Parathyroid adenoma (tissue), 2 donors: ENCODE results near the gene SYNGR4.

Source experiments
- H2AFZ ChIP-seq: fragments of 300-600 bp; sonication (generic); one replicate; pipeline ENCODE4 v1.7.0; 2017; ENCODE audit warnings: antibody characterized with exemption, mild to moderate bottlenecking
- H3K27ac ChIP-seq: fragments of 300-600 bp; sonication (generic); one replicate; pipeline ENCODE4 v1.7.0; 2017
- H3K27me3 ChIP-seq: fragments of 300-600 bp; sonication (generic); one replicate; pipeline ENCODE4 v1.7.0; 2017; ENCODE audit warnings: low read length; ENCODE audit not compliant: control insufficient read depth, insufficient read depth
- H3K36me3 ChIP-seq: fragments of 300-600 bp; sonication (generic); one replicate; pipeline ENCODE4 v1.7.0; 2017; ENCODE audit warnings: low read length; ENCODE audit not compliant: control insufficient read depth, insufficient read depth
- H3K4me1 ChIP-seq: fragments of 300-600 bp; sonication (generic); one replicate; pipeline ENCODE4 v1.7.0; 2017; ENCODE audit warnings: control low read depth
- H3K4me2 ChIP-seq: fragments of 300-600 bp; sonication (generic); one replicate; pipeline ENCODE4 v1.7.0; 2017; ENCODE audit warnings: low read length
- H3K4me3 ChIP-seq: fragments of 300-600 bp; sonication (generic); one replicate; pipeline ENCODE4 v1.7.0; 2017; ENCODE audit warnings: low read depth, low read length
- H3K79me2 ChIP-seq: fragments of 300-600 bp; sonication (generic); one replicate; pipeline ENCODE4 v1.7.0; 2017; ENCODE audit warnings: control low read depth
- H3K9ac ChIP-seq: fragments of 300-600 bp; sonication (generic); one replicate; pipeline ENCODE4 v1.7.0; 2017; ENCODE audit warnings: mild to moderate bottlenecking
- H3K9me3 ChIP-seq: fragments of 300-600 bp; sonication (generic); one replicate; pipeline ENCODE4 v1.7.0; 2017; ENCODE audit warnings: low read length; ENCODE audit not compliant: control insufficient read depth
- TF ChIP-seq, protein P1 (sequence below): fragments of 300-600 bp; sonication (generic); IDR thresholded peaks from one replicate; pipeline ENCODE4 v1.7.0; 2017; ENCODE audit warnings: antibody characterized with exemption, mild to moderate bottlenecking
- donor health status: primary hyperparathyroidism.

Gene SYNGR4

DNA sequence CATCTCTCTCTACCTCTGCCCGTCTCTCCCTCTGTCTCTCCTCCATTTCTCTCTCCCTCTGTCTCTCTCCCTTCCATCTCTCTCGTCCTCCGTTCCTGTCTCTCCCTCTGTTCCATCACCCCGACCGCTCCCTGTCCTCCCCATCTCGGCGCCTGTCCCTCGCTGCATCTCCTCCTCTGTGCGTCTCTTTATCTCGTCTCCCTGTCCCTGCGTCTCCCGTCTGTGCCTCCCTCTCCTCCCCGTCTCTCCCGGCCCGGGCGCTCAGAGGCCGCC is 33.9 kb downstream of the SYNGR4 start:
- peak overlapping the region; percentile 83 for H3K4me2 ChIP-seq
- no peaks in the 10 kb centered on the region for H3K27me3 ChIP-seq
- no peak overlapping the region for H3K27ac ChIP-seq
- H3K9ac ChIP-seq = no peak overlapping the region
- H3K36me3 ChIP-seq = no peaks in the 10 kb centered on the region
- no peaks in the 10 kb centered on the region for H3K79me2 ChIP-seq
- H3K9me3 ChIP-seq = no peaks in the 10 kb centered on the region
- peak overlapping the region; percentile 57 for H3K4me3 ChIP-seq
- TF ChIP-seq, protein P1, sequence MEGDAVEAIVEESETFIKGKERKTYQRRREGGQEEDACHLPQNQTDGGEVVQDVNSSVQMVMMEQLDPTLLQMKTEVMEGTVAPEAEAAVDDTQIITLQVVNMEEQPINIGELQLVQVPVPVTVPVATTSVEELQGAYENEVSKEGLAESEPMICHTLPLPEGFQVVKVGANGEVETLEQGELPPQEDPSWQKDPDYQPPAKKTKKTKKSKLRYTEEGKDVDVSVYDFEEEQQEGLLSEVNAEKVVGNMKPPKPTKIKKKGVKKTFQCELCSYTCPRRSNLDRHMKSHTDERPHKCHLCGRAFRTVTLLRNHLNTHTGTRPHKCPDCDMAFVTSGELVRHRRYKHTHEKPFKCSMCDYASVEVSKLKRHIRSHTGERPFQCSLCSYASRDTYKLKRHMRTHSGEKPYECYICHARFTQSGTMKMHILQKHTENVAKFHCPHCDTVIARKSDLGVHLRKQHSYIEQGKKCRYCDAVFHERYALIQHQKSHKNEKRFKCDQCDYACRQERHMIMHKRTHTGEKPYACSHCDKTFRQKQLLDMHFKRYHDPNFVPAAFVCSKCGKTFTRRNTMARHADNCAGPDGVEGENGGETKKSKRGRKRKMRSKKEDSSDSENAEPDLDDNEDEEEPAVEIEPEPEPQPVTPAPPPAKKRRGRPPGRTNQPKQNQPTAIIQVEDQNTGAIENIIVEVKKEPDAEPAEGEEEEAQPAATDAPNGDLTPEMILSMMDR = no peak
- no peaks in the 10 kb centered on the region for H3K4me1 ChIP-seq
- H2AFZ ChIP-seq = peak overlapping the region; percentile 54

DNA sequence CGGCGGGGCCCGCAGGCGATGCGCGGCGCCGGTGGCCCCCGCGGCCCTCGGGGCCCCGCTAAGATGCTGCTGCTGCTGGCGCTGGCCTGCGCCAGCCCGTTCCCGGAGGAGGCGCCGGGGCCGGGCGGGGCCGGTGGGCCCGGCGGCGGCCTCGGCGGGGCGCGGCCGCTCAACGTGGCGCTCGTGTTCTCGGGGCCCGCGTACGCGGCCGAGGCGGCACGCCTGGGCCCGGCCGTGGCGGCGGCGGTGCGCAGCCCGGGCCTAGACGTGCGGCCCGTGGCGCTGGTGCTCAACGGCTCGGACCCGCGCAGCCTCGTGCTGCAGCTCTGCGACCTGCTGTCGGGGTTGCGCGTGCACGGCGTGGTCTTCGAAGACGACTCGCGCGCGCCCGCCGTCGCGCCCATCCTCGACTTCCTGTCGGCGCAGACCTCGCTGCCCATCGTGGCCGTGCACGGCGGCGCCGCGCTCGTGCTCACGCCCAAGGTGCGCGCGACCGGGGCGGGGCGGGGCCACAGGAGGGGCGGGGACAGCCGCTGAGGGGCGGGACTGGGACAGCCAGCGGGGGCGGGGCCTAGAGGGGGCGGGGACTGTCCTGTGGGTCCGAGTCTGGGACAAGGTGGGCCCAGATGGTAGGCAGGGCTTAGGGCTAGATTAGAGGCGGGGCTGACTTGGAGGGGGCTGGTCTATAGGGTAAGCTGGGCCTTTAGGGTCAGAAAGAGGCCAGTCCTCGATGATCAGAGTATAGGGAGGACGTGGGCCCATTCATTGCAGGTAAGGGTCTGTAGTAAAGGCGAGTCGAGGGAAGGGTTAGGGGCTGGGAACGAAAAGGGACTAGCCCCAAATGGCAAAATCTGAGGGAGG is 34.4 kb downstream of the SYNGR4 start:
- H3K4me2 ChIP-seq = peak overlapping the region; percentile 83
- H3K36me3 ChIP-seq = no peaks in the 10 kb centered on the region
- H3K4me1 ChIP-seq = no peaks in the 10 kb centered on the region
- no peaks in the 10 kb centered on the region for H3K79me2 ChIP-seq
- H3K9me3 ChIP-seq = no peaks in the 10 kb centered on the region
- H3K27me3 ChIP-seq = no peaks in the 10 kb centered on the region
- no peak overlapping the region for H3K9ac ChIP-seq
- peak overlapping the region; percentile 57 for H3K4me3 ChIP-seq
- peak overlapping the region; percentile 54 for H2AFZ ChIP-seq
- TF ChIP-seq, protein P1 = no peak
- no peak overlapping the region for H3K27ac ChIP-seq

DNA sequence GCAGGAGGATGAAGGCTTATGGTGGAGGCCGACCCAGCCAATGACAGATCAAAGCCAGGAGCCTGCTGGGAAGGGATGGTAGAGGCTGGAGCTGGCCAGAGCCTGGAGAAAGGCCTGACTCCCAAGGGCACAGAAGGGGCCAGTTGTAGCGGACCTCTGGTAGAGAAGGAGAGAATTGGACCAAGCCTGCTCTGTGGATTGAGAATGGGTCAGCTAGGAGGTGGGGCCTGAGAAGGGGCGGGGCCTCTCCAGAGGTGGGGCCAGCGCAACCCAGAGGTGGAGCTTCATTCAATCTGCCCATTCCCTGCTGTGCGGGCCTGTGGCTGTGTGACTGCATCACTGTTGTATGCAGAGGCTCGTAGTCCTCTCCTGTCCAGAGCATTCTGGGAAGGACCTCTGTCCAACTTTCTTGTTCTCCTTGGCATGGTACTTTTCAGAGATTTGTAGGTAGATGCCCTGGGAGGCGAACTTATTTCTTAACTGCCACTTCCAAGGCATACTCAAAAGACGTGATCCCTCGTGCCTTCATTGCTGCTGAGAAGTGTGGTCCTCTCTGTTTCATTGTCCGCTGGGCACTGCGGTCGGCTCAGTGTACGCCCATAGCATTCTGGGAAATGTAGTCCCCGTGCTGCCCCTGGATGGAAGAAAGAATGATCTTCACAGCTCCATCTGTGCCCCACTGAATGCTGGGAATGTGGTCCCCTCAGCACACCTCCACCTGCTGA is 36.0 kb downstream of the SYNGR4 start:
- H3K4me3 ChIP-seq = no peak overlapping the region
- no peak overlapping the region for H3K4me2 ChIP-seq
- no peak overlapping the region for H2AFZ ChIP-seq
- no peaks in the 10 kb centered on the region for H3K79me2 ChIP-seq
- no peaks in the 10 kb centered on the region for H3K4me1 ChIP-seq
- H3K9me3 ChIP-seq = no peaks in the 10 kb centered on the region
- H3K36me3 ChIP-seq = no peaks in the 10 kb centered on the region
- no peak overlapping the region for H3K27ac ChIP-seq
- H3K9ac ChIP-seq = no peak overlapping the region
- TF ChIP-seq, protein P1 = no peak
- no peaks in the 10 kb centered on the region for H3K27me3 ChIP-seq

DNA sequence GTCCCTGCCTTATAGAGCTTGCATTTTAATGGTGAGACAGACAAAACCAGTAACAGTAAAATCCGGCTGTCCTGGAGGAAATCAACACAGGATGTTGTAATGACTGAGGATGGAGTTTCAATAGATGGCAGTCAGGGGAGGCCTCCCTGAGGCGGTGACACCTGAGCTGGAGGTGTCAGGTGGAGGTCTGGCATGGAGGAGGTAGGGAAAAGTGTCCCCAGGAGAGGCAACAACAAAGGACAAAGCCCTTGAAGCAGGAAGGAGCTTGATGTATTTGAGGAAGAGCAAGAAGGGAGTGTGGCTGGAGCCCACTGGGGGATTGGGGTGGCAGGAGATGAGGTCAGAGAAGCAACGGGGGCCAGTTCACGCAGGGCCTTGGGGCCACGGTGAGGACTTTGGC is 37.1 kb downstream of the SYNGR4 start:
- no peak overlapping the region for H3K27ac ChIP-seq
- no peaks in the 10 kb centered on the region for H3K4me1 ChIP-seq
- H2AFZ ChIP-seq = no peak overlapping the region
- H3K27me3 ChIP-seq = no peaks in the 10 kb centered on the region
- H3K4me2 ChIP-seq = no peak overlapping the region
- H3K9me3 ChIP-seq = no peaks in the 10 kb centered on the region
- H3K79me2 ChIP-seq = no peaks in the 10 kb centered on the region
- H3K36me3 ChIP-seq = no peaks in the 10 kb centered on the region
- H3K4me3 ChIP-seq = no peak overlapping the region
- H3K9ac ChIP-seq = no peak overlapping the region
- TF ChIP-seq, protein P1 = no peak
